Right renal cortex interstitium (tissue), 3 donors: ENCODE measurements around the gene PPP2R2D. TPM values are rescaled to one million over a fixed set of nuclear protein-coding genes. Genes with fewer than 3 reads are reported as not detected.

Experiments used
- DNase-seq, 3 donors: peaks; one replicate each; pipeline ENCODE4 v3.0.0-alpha.2; 2013; ENCODE audit warnings: low read depth in 3 of 3, low spot score in 2 of 3
- polyA plus RNA-seq, 3 donors: library from polyadenylated mRNA; unstranded; fragments of 120-200 nt; gene quantifications; one replicate each; pipeline ENCODE4 v1.2.1, GENCODE V29; 2013; ENCODE audit not compliant: insufficient read length in 3 of 3

Gene PPP2R2D
- polyA plus RNA-seq, 3 donors: 37.5 to 43.8 (median 43.5) TPM

DNA sequence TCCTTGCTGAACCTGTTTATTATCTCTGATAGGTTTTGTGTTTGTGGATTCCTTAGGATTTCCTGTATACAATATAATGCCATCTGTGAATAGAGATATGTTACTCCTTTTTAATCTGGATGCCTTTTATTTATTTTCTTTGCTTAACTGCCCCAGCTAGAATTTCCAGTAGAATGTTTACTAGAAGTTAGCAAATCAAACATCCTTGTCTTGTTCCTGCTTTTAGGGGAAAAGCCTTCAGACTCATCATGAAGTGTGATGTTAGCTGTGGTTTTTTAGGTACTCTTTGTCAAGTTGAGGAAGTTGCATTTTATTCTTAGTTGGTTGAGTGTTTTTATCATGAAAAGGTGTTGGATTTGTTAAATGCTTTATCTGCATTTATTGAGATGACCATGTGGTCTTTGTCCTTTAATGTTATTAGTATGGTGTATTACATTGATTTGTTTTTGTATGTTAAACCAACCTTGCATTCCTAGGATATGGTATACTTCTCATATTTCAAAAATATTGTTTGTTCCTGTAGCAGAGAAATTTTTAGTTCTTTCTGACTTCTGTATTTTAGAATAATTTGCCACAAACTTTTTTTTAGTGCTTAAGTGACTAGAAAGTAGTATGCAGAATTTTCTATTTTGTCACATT, 24.3 kb downstream of the PPP2R2D start:
- no peak for DNase-seq

- no peak for DNase-seq
Observed at GRCh38 chr10:131925716-131926115, 24.9 kb downstream of the PPP2R2D start.

- no peak for DNase-seq
Observed at GRCh38 chr10:131926253-131926652, 25.4 kb downstream of the PPP2R2D start.

- no peak for DNase-seq
Observed at GRCh38 chr10:131926743-131927595, 26.2 kb downstream of the PPP2R2D start.

DNA sequence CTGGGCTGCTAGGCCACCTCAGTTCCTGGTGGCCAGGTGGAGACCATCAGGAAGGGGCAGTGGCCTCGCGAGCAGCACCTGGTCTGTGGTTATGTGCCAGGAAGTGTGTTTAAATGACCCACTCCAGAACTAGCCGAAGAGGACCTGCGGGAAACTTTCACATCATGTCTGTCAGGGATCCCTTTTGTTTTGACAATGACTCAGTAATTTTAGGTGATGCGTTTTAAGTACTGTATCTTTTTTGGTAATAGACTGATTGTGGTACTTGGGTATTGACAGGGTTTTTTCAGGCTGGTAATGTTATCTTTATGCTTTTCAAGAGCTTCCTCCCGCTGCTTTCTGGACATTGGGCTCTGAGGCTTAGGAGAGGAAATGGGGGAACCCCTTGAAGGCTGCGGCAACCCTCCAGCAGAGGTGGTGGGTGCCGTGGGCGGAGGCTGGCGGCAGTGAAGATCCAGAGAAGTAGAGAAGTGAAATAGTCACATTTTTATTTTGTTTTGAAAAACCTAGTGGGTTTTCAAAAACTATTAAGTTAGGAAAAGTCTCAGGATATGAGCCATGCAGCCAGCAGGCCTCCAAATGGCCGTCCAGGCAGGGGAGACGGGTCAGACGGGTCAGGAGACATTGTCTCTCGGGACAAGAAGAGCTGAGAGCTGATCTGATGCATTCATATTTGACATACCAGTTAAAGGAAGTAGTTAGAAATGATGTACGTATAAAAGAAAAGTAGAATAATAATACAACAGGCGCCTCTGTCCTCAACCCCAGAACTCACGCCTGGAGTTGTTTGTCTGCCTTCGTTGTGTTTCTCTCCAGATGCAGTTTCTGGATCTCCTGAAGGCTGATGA, 27.7 kb downstream of the PPP2R2D start:
- no peak for DNase-seq

- DNase-seq: no peak
Observed at GRCh38 chr10:131929122-131929845, 28.5 kb downstream of the PPP2R2D start.

DNA sequence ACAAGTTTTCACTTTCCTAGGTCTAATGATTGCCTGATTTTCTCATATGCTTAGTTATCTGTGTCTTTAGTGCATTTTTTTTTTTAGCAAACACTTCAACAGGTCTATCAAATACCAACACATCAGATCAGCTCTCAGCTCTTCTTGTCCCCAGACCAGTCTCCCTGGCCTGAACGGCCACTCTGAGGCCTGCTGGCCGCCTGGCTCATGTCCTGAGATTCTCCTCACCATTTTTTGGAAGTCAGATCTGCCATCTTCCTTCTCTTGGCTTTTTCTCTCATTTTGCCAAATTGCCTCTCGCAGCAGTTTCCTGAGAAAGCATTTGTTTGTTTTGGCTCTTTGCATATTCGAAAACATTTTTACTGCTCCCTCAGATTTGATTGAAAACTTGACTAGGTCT, 29.3 kb downstream of the PPP2R2D start:
- no peak for DNase-seq

DNA sequence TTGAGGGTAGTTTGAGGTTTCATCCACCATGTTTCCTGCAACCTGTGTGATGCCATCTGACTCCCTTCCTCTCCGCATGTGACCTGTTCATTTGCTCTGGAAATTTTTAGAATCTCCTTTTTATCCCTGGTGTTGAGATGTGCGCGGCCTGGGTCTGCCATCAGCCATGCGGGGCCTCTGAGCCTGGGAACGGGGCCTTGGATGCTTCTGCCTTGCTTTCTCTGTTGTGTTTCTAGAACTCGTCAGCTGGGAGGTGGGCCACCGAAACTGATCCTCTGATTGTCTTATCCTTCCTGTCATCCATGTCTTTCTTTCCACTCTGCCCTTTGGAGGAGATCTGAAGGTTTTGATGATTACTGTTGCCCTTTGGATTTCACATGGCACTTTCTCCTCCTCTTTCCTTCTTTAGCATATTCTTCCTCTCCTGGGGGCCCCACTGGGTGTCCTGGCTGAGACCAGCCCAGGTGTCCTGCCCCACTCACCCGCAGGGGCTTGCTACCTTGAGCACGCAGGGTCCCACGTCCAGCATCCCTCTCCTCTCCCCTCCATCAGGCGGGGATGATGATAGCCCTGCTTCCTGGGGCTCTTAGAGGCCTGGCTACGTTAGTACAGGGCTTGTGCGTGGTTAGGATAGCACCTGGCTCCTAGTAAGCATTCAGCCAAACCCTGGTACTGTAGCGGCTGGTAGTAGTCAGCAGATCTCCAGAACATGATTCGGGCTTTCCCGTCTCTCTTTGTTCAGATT, 29.9 kb downstream of the PPP2R2D start:
- DNase-seq: no peak

DNA sequence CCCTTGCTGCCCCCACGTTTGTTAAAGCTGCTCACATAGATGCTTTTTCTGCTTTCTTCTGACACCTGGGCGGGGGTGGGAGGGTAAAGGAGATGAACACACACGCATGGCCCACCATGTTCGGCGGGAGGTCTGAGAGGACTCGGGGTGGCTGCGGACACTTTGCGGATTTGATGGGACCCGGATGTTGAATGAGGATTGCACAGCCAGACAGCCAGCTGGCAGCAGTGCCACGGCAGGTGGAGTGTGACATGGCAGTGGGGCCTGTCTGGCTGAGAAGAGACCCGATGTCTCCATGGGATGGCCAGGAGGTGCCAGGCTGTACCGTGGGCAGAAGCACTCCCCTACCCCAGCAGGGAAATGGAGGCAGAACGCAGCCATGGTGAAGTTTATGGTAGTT, 31.2 kb downstream of the PPP2R2D start:
- no peak for DNase-seq

DNA sequence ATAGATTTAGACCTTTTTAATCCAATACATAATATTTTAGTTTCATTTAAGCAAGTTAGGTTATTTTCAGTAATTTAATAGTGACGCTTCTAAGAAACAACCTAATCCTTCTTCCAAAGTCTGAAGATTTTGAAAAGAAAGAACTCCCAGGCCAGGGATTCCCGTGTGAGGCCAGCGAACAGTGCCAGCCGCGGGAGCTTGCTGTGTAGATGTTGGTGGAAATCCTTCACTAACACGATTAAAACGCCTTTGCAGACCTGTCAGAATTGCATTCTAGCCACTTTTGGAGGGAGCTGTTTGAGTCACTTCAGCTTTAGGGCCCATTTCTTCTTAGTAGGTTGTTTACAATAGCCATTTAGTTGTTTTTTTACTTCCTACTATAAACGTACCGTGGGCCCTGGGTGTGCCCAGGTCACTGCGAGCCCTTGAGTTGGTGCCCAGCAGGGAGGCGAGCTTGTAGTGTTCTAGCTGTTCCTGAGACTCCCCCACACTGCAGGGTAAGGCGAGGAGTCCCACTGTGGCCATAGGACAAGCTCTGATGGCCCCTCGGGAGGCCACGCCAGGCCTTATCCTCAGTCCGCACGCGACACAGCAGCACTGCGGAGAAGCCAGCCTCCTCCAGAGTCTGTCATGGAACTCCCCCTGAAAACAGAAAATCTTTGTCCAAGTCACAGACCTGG, 32.3 kb downstream of the PPP2R2D start:
- DNase-seq: no peak

GRCh38 chr10:131933696-131934086, 32.9 kb downstream of the PPP2R2D start:
- DNase-seq: no peak

DNA sequence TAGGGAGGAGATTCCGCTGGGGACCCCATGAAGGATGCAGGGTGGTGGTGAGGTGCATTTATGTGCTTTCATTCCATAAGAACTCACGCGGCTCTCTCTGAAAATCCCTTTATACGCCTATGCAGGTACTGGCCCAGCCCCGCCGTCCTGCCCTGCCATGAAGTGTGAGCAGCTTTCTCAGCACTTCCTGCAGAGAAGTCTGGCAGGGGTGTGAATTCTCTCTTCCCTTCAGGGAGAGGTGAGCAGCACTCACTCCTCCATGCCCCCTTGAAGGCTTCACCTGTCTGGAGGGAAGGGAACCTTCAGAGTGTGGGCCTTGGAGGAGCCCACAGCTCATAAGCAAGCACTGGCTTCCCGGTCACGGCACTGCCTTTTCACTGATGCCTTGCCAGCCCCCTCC, 34.0 kb downstream of the PPP2R2D start:
- no peak for DNase-seq

GRCh38 chr10:131935260-131935659, 34.5 kb downstream of the PPP2R2D start:
- DNase-seq: no peak

DNA sequence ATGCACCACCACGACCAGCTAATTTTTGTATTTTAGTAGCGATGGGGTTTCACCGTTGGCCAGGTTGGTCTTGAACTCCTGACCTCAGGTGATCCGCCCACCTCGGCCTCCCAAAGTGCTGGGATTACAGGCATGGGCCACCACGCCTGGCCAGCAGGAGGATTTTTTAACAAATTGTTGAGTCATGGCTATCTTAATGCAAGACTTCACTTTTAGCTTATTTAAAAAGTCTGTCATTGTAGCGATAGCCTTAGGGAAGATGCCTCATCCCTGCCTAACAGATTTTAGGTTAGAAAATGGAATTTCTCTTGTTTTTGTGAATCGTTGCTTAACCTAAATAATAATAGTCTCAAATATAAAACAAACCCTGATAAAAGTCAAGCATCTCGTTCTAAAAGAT, 35.5 kb downstream of the PPP2R2D start:
- no peak for DNase-seq

GRCh38 chr10:131936736-131937135, 35.9 kb downstream of the PPP2R2D start:
- DNase-seq: no peak

DNA sequence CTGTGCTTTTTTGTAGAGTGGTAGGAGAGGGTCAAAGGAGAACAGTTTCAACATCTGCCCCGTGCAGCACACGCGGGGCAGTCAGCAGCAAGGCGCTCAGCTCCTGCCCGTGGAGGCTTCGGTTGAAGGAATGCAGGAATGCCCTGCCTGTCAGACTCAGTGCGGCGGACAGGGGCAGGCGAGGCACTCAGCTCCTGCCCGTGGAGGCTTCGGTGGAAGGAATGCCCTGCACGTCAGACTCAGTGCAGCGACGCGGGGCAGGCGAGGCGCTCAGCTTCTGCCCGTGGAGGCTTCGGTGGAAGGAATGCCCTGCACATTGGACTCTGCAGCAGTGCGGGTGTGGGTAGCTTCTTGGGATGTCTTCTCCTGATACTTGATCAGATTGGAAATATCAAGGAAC, 37.0 kb downstream of the PPP2R2D start:
- DNase-seq: no peak

- no peak for DNase-seq
Observed at GRCh38 chr10:131938681-131939080, 37.9 kb downstream of the PPP2R2D start.

GRCh38 chr10:131942455-131942854, 41.6 kb downstream of the PPP2R2D start:
- no peak for DNase-seq

GRCh38 chr10:131943021-131943814, 42.4 kb downstream of the PPP2R2D start:
- no peak for DNase-seq
